Gastroesophageal sphincter (tissue), 4 donors: ENCODE results near the gene IL22RA1. TPM values are rescaled to one million over a fixed set of nuclear protein-coding genes. Genes with fewer than 3 reads are reported as not detected.

ENCODE experiments used
- ATAC-seq: fragments of 150-250 bp; one replicate; pipeline ENCODE4 v1.9.1; 2016; ENCODE audit warnings: mild to moderate bottlenecking, moderate library complexity
- H3K27ac ChIP-seq, 4 donors: fragments of 200-600 bp; sonication (generic) in 3 of 4; 1 replicate in 3 of 4; 2 replicates in 1 of 4; pipeline ENCODE4 v1.5.1; 2016 to 2019
- H3K27me3 ChIP-seq: fragments of 200-600 bp; sonication (generic); one replicate; pipeline ENCODE4 v1.5.1; 2019
- H3K36me3 ChIP-seq, 2 donors: fragments of 200-600 bp; sonication (generic); one replicate each; pipeline ENCODE4 v1.5.1; 2019; ENCODE audit warnings: control low read depth in 1 of 2
- H3K4me1 ChIP-seq, 3 donors: fragments of 200-600 bp; sonication (generic); 1 replicate in 2 of 3; 2 replicates in 1 of 3; pipeline ENCODE4 v1.5.1; 2016 to 2019; ENCODE audit warnings: control low read depth in 2 of 3
- H3K4me3 ChIP-seq, 2 donors: fragments of 200-600 bp; sonication (generic); one replicate each; pipeline ENCODE4 v1.5.1; 2019; ENCODE audit warnings: mild to moderate bottlenecking in 1 of 2, moderate library complexity in 1 of 2
- H3K9me3 ChIP-seq, 3 donors: fragments of 200-600 bp; sonication (generic); one replicate each; pipeline ENCODE4 v1.5.1; 2017 to 2019; ENCODE audit warnings: control low read depth in 2 of 3
- CTCF ChIP-seq, 4 experiments: fragments of 200-600 bp in 2 of 4; fragments of 450-650 bp in 2 of 4; sonication (generic) in 1 of 4; IDR thresholded peaks; one replicate each; pipeline ENCODE4 v1.5.1; 2017 to 2019; ENCODE audit warnings: antibody characterized with exemption in 4 of 4, mild to moderate bottlenecking in 2 of 4, moderate library complexity in 2 of 4
- EP300 ChIP-seq: sonication (generic); formaldehyde crosslinking; IDR thresholded peaks from one replicate; pipeline ENCODE4 v1.6.1; 2017; ENCODE audit warnings: antibody characterized with exemption, mild to moderate bottlenecking
- POLR2A ChIP-seq, 2 donors: fragments of 450-650 bp; IDR thresholded peaks; one replicate each; pipeline ENCODE4 v1.6.1; 2017; ENCODE audit warnings: antibody characterized with exemption in 2 of 2, mild to moderate bottlenecking in 2 of 2, moderate library complexity in 1 of 2
- POLR2AphosphoS5 ChIP-seq: sonication (generic); formaldehyde crosslinking; IDR thresholded peaks from one replicate; pipeline ENCODE4 v1.6.1; 2017; ENCODE audit warnings: antibody characterized with exemption
- WGBS, 2 donors: methylation state at CpG; one replicate each; pipeline ENCODE4 v1.1.5; 2018; ENCODE audit warnings: low coverage in 1 of 2; 5-methylcytosine and 5-hydroxymethylcytosine counted together
- total RNA-seq, 4 donors: library from RNA; depleted of rRNA; stranded (reverse); fragments of >200 nt; gene quantifications; one replicate each; pipeline ENCODE4 v1.1.0, GENCODE V29; 2016

Gene IL22RA1
- total RNA-seq, 4 donors from 2014 or later: 0.57 to 0.58 TPM; not detected in 2

- Histone ChIP-seq H3K4me1 (no peaks in the 10 kb centered on the region), H3K27me3 (no peaks in the 10 kb centered on the region), H3K27ac (no peak overlapping the region), H3K4me3 (no peak overlapping the region), H3K9me3 (peaks cover 0 to 7% (median 0%) of the 10 kb centered on the region in 3 donors), H3K36me3 (no peaks in the 10 kb centered on the region)
- WGBS, 2 donors: 89 to 92% methylated on average over 2 to 10 of the region's 10 CpGs
- ATAC-seq: no peak
- TF ChIP-seq CTCF (IDR thresholded peaks at IDR 0.05): no peak
- no peak for TF ChIP-seq POLR2AphosphoS5
- TF ChIP-seq POLR2A (IDR thresholded peaks at IDR 0.05): no peak
- TF ChIP-seq EP300: no peak
Measured at GRCh38 chr1:24177161-24177560, 34.2 kb upstream of the IL22RA1 start.

- 65 to 93% methylated on average over 4 of the region's 6 CpGs for WGBS, 2 donors
- Histone ChIP-seq H3K4me1 (no peaks in the 10 kb centered on the region), H3K9me3 (peaks cover 0 to 7% (median 0%) of the 10 kb centered on the region in 3 donors), H3K27me3 (no peaks in the 10 kb centered on the region), H3K27ac (no peak overlapping the region), H3K36me3 (no peaks in the 10 kb centered on the region), H3K4me3 (no peak overlapping the region)
- no peak for TF ChIP-seq CTCF (IDR thresholded peaks at IDR 0.05)
- no peak for TF ChIP-seq POLR2AphosphoS5
- TF ChIP-seq POLR2A (IDR thresholded peaks at IDR 0.05): no peak
- no peak for TF ChIP-seq EP300
- no peak for ATAC-seq
Measured at GRCh38 chr1:24175033-24175755, 32.3 kb upstream of the IL22RA1 start.

- Histone ChIP-seq H3K4me3 (no peak overlapping the region), H3K9me3 (peaks cover 0 to 7% (median 0%) of the 10 kb centered on the region in 3 donors), H3K27ac (no peak overlapping the region), H3K36me3 (no peaks in the 10 kb centered on the region), H3K27me3 (no peaks in the 10 kb centered on the region), H3K4me1 (no peaks in the 10 kb centered on the region)
- WGBS, 2 donors: 75 to 79% methylated on average over 1 to 5 of the region's 5 CpGs
- TF ChIP-seq POLR2AphosphoS5: no peak
- TF ChIP-seq EP300: no peak
- no peak for TF ChIP-seq CTCF (IDR thresholded peaks at IDR 0.05)
- no peak for ATAC-seq
Measured at GRCh38 chr1:24173638-24174575, 31.0 kb upstream of the IL22RA1 start.

- 93 to 96% methylated on average over 4 to 5 of the region's 5 CpGs for WGBS, 2 donors
- Histone ChIP-seq H3K4me3 (no peak overlapping the region), H3K36me3 (no peaks in the 10 kb centered on the region), H3K4me1 (no peaks in the 10 kb centered on the region), H3K27me3 (no peaks in the 10 kb centered on the region), H3K27ac (no peak overlapping the region), H3K9me3 (peaks cover 0 to 7% (median 0%) of the 10 kb centered on the region in 3 donors)
- ATAC-seq: no peak
- TF ChIP-seq EP300: no peak
- TF ChIP-seq CTCF (IDR thresholded peaks at IDR 0.05): no peak
- no peak for TF ChIP-seq POLR2A (IDR thresholded peaks at IDR 0.05)
- TF ChIP-seq POLR2AphosphoS5: no peak
Measured at GRCh38 chr1:24172598-24172997, 29.7 kb upstream of the IL22RA1 start.
